K562 (cell line): ENCODE measurements around the gene PACS1. TPM values are rescaled to one million over a fixed set of nuclear protein-coding genes. Genes with fewer than 3 reads are reported as not detected.

Experiments used
- ATAC-seq: fragments of 200-7000 bp; cut with Tn5 transposase; 3 replicates; pipeline ENCODE4 v1.9.1; 2020; ENCODE audit warnings: moderate library complexity
- BruUV-seq: library from RNA; stranded (reverse); fragments of 400-500 nt; replicated peaks from 2 replicates; lab custom pipeline; 2021; lab: Mats Ljungman, UMichigan
- CTCF ChIA-PET: fragments of 300-600 bp; formaldehyde crosslinking; extraction: SDS; loops from one replicate; lab custom pipeline; 2021; ENCODE audit warnings: low intra/inter-chr PET ratio; lab: Yijun Ruan, JAX
- POLR2A ChIA-PET: fragments of 300-600, 350-650 bp; sonication (Branson Sonifier 250); formaldehyde crosslinking; extraction: SDS; loops from one replicate; lab custom pipeline; 2021; ENCODE audit warnings: antibody characterized with exemption, inconsistent platforms; lab: Yijun Ruan, JAX
- DNase-seq, 4 experiments: peaks; one replicate each; pipeline versions ENCODE4 v3.0.0 to v3.0.0-alpha.2; 2011 to 2018; ENCODE audit warnings: low spot score in 3 of 4, mixed read lengths in 3 of 4; ENCODE audit errors: extremely low read depth in 1 of 4
- FAIRE-seq: peaks from 2 replicates; lab custom pipeline; 2011; peaks lifted over from hg19 to GRCh38; lab: Jason Lieb, UNC
- H2AFZ ChIP-seq: 2 replicates; pipeline ENCODE4 v1.6.0; 2011; ENCODE audit warnings: low read depth, low read length, control low read depth, inconsistent platforms
- H3K27ac ChIP-seq: fragments of 200-600 bp; 3 replicates; pipeline ENCODE4 v1.8.0; 2011; ENCODE audit warnings: low read depth, mild to moderate bottlenecking, control low read depth, inconsistent platforms, low read length, moderate library complexity, mixed read lengths; ENCODE audit errors: extremely low read depth
- H3K27me3 ChIP-seq, 2 experiments: fragments of 300-600 bp in 1 of 2; 2 replicates in 1 of 2; 3 replicates in 1 of 2; pipeline versions ENCODE4 v1.6.0 to v1.8.0; 2011; ENCODE audit warnings: inconsistent platforms in 2 of 2, low read length in 2 of 2, mild to moderate bottlenecking in 1 of 2, mixed read lengths in 1 of 2, moderate library complexity in 1 of 2; ENCODE audit not compliant: control insufficient read depth in 2 of 2, insufficient read depth in 2 of 2
- H3K36me3 ChIP-seq: fragments of 300-600 bp; 3 replicates; pipeline ENCODE4 v1.8.0; 2011; ENCODE audit warnings: mild to moderate bottlenecking, low read length, inconsistent platforms; ENCODE audit not compliant: control insufficient read depth, insufficient read depth
- H3K4me1 ChIP-seq, 2 experiments: fragments of 200-600 bp in 1 of 2; replicated peaks in 1 of 2; 2 replicates in 1 of 2; 3 replicates in 1 of 2; pipeline versions ENCODE4 v1.5.1 to v1.8.0; 2011; ENCODE audit warnings: inconsistent platforms in 2 of 2, low read length in 2 of 2, mild to moderate bottlenecking in 1 of 2, mixed read lengths in 1 of 2, moderate library complexity in 1 of 2; ENCODE audit not compliant: control insufficient read depth in 2 of 2, insufficient read depth in 2 of 2
- H3K4me2 ChIP-seq: 2 replicates; pipeline ENCODE4 v1.6.1; 2011; ENCODE audit warnings: low read length, control low read depth, inconsistent platforms, mixed read lengths; ENCODE audit not compliant: insufficient read depth
- H3K4me3 ChIP-seq: fragments of 200-600 bp; sonication (generic), shearing (Covaris generic); 2 replicates; pipeline ENCODE4 v1.5.1; 2016; ENCODE audit warnings: control low read depth, inconsistent platforms
- H3K79me2 ChIP-seq: fragments of 200-600 bp; 3 replicates; pipeline ENCODE4 v1.8.0; 2011; ENCODE audit warnings: low read length, inconsistent platforms; ENCODE audit not compliant: control insufficient read depth, insufficient read depth
- H3K9ac ChIP-seq, 2 experiments: 2 replicates each; pipeline versions ENCODE4 v1.6.0 to v1.6.1; 2011; ENCODE audit warnings: low read depth in 2 of 2, low read length in 2 of 2, control low read depth in 1 of 2, inconsistent platforms in 1 of 2, mild to moderate bottlenecking in 1 of 2, mixed read lengths in 1 of 2; ENCODE audit not compliant: insufficient read depth in 1 of 2
- H3K9me1 ChIP-seq: one replicate; pipeline ENCODE4 v1.6.0; 2011; ENCODE audit warnings: inconsistent platforms, mild to moderate bottlenecking, low read length, moderate library complexity; ENCODE audit not compliant: control insufficient read depth, insufficient read depth
- H3K9me3 ChIP-seq: replicated peaks from 2 replicates; pipeline ENCODE4 v1.5.1; 2011; ENCODE audit warnings: low read depth, low read length, inconsistent platforms; ENCODE audit not compliant: control insufficient read depth, insufficient read depth
- H4K20me1 ChIP-seq: replicated peaks from 2 replicates; pipeline ENCODE4 v1.6.1; 2011; ENCODE audit warnings: low read length, inconsistent platforms, mixed read lengths; ENCODE audit not compliant: control insufficient read depth, insufficient read depth
- DPF2 ChIP-seq: fragments of 450-650 bp; IDR thresholded peaks from 2 replicates; pipeline ENCODE4 v1.6.1; 2016
- GMEB1 ChIP-seq: fragments of 250-450 bp; sonication (Bioruptor Pico); IDR thresholded peaks from 2 replicates; pipeline ENCODE4 v1.4.0; 2020; ENCODE audit warnings: mild to moderate bottlenecking
- HOXB6 ChIP-seq: fragments of 250-450 bp; sonication (Bioruptor Pico); IDR thresholded peaks from 2 replicates; pipeline ENCODE4 v1.5.1; 2022; ENCODE audit warnings: mild to moderate bottlenecking, borderline replicate concordance
- MLLT1 ChIP-seq, 2 experiments: fragments of 450-650 bp; IDR thresholded peaks; 2 replicates each; pipeline ENCODE4 v1.6.1; 2016
- NCOA4 ChIP-seq: fragments of 450-650 bp; IDR thresholded peaks from 2 replicates; pipeline ENCODE4 v1.6.1; 2018; ENCODE audit warnings: mild to moderate bottlenecking; ENCODE audit not compliant: partially characterized antibody
- ZBTB12 ChIP-seq: fragments of 250-450 bp; sonication (Bioruptor Pico); IDR thresholded peaks from 2 replicates; pipeline ENCODE4 v1.4.0; 2020
- ZNF384 ChIP-seq: IDR thresholded peaks from 2 replicates; pipeline ENCODE4 v1.6.1; 2012; ENCODE audit warnings: low read depth, low read length, improper control_type of control experiment
- ZNF444 ChIP-seq: fragments of 250-450 bp; sonication (Bioruptor Pico); IDR thresholded peaks from 2 replicates; pipeline ENCODE4 v1.4.0; 2020; ENCODE audit warnings: mild to moderate bottlenecking, moderate library complexity
- ZNF589 ChIP-seq: fragments of 200-800 bp; sonication (Bioruptor generic); IDR thresholded peaks from 2 replicates; pipeline ENCODE4 v1.6.1; 2016; ENCODE audit warnings: low read depth, missing genetic modification characterization, missing compliant biosample characterization
- WGBS: fragments of 100-300 bp; shearing (Covaris generic); methylation state at CpG from one replicate; pipeline ENCODE4 v1.1.6; 2016; ENCODE audit warnings: low coverage, mixed read lengths; ENCODE audit not compliant: insufficient coverage; ENCODE audit errors: missing lambda C conversion rate; 5-methylcytosine and 5-hydroxymethylcytosine counted together
- in situ Hi-C: fragments of 300-500 bp; cut with MboI; formaldehyde crosslinking; loops from 4 replicates; pipeline ENCODE4 v1.15.0; 2018; ENCODE audit warnings: inconsistent platforms, mixed read lengths
- intact Hi-C: fragments of 100-400 bp; cut with micrococcal nuclease; formaldehyde crosslinking; loops from 2 replicates; pipeline ENCODE4 v1.14.2; 2022
- polyA plus RNA-seq, 8 experiments: library from polyadenylated mRNA; depleted of rRNA in 4 of 8; stranded (reverse) in 5 of 8; unstranded in 3 of 8; fragments of >200 nt; fragmentation: Nextera tagmentation in 2 of 8; fragmentation: Illumina TruSeq in 1 of 8; extraction: Ambion mirVana in 2 of 8; extraction: Trizol in 1 of 8; gene quantifications; 2 replicates each; pipeline versions ENCODE4 v1.2.1 to v1.2.3, GENCODE V29; 2011 to 2014; ENCODE audit warnings: inconsistent platforms in 1 of 8, missing spikeins in 1 of 8
- total RNA-seq, 7 experiments: library from RNA; depleted of rRNA in 6 of 7; stranded (reverse); fragments of >200 nt in 6 of 7; fragmentation: Illumina TruSeq in 2 of 7; extraction: Trizol in 2 of 7; gene quantifications; 2 replicates each; pipeline versions ENCODE4 v1.2.1 to v1.2.3, GENCODE V29; 2011 to 2021; ENCODE audit warnings: low replicate concordance in 1 of 7

PACS1 gene
- total and polyA plus RNA-seq, 9 of the 15 experiments (the other 6 are each of a cell fraction or from before 2014, with no cell fraction given): 0.34 to 28.1 (median 8.5) TPM

DNA sequence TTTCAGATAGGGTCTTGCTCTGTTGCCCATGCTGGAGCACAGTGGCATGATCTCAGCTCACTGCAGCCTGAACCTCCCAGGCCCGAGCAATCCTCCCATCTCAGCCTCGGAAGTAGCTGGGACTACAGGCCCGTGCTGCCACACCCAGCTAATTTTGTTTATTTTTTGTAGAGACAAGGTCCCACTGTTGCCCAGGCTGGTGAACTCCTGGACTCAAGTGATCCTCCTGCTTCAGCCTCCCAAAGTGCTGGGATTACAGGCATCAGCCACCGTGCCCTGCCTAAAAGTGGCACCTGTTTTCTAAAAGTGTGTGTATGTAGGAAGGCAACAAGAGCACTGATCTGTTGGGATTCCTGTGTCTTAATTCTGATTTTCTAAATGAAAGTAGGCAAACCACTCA lies 20.2 kb downstream of the PACS1 start:
- DNase-seq (no peak), FAIRE-seq (no peak), ATAC-seq (no peak)
- Histone ChIP-seq H4K20me1 (no peaks in the 10 kb centered on the region), H3K4me2 (no peak overlapping the region), H3K36me3 (no peaks in the 10 kb centered on the region), H3K9ac (no peak overlapping the region), H3K4me3 (no peak overlapping the region), H3K9me1 (no peaks in the 10 kb centered on the region), H2AFZ (no peak overlapping the region), H3K4me1 (no peaks in the 10 kb centered on the region; a peak in 1 of 5 replicates), H3K79me2 (peaks cover 10% of the 10 kb centered on the region), H3K27me3 (no peaks in the 10 kb centered on the region), H3K9me3 (no peaks in the 10 kb centered on the region), H3K27ac (no peak overlapping the region)
- in situ Hi-C loops (no loop called here), intact Hi-C loops (no loop called here)
- no peak for TF ChIP-seq ZNF444
- no peak for TF ChIP-seq ZNF384
- TF ChIP-seq HOXB6 (CRISPR knock-in tag): no peak
- TF ChIP-seq MLLT1 (IDR thresholded peaks at IDR 0.05): no peak
- no peak for TF ChIP-seq ZBTB12
- no peak for TF ChIP-seq NCOA4
- TF ChIP-seq GMEB1 (CRISPR knock-in tag): no peak
- TF ChIP-seq DPF2: no peak
- TF ChIP-seq ZNF589: no peak
- BruUV-seq: no TSS peak
- POLR2A ChIA-PET: no interaction called here
- WGBS: 54% methylated on average over 4 of the region's 4 CpGs
- CTCF ChIA-PET: no interaction called here
